HCT116 (cell line): Measurements from ENCODE around the gene HAT1. TPM values are rescaled to one million over a fixed set of nuclear protein-coding genes. Genes with fewer than 3 reads are reported as not detected.

Source experiments
- ATAC-seq: fragments of 200-7000 bp; cut with Tn5 transposase; 2 replicates; pipeline ENCODE4 v1.9.1; 2020; ENCODE audit warnings: mild to moderate bottlenecking, moderate library complexity
- BruUV-seq: library from RNA; stranded (reverse); fragments of 400-500 nt; replicated peaks from 2 replicates; lab custom pipeline; 2021; lab: Mats Ljungman, UMichigan
- CTCF ChIA-PET: fragments of 300-600 bp; sonication (Branson Sonifier 250); formaldehyde crosslinking; loops from one replicate; lab custom pipeline; 2021; ENCODE audit warnings: antibody characterized with exemption; lab: Charles Lee
- POLR2A ChIA-PET: fragments of 300-600, 350-600 bp; sonication (Branson Sonifier 250); formaldehyde crosslinking; loops from one replicate; lab custom pipeline; 2021; ENCODE audit warnings: antibody characterized with exemption; lab: Charles Lee
- RAD21 ChIA-PET, 2 experiments: fragments of 300-600 bp; sonication (Branson Sonifier 250); formaldehyde crosslinking; loops; one replicate each; lab custom pipeline; 2023; ENCODE audit warnings: low total read pairs in 2 of 2; ENCODE audit not compliant: uncharacterized antibody in 2 of 2, unreplicated experiment in 2 of 2, low non-redundant PET in 1 of 2; lab: Charles Lee
- DNase-seq: peaks from one replicate; pipeline ENCODE4 v3.0.0-alpha.2; 2010; ENCODE audit warnings: low read depth, low spot score
- H2AFZ ChIP-seq: fragments of 200-600 bp; shearing (Covaris generic), sonication (generic); 2 replicates; pipeline ENCODE4 v1.6.1; 2017; ENCODE audit warnings: low read depth, mixed run types, mixed read lengths, antibody characterized with exemption, low read length; ENCODE audit not compliant: poor library complexity, severe bottlenecking
- H3K27ac ChIP-seq: 2 replicates; pipeline ENCODE4 v1.5.1; 2012; ENCODE audit warnings: low read depth, low read length
- H3K27me3 ChIP-seq: fragments of 200-600 bp; sonication (generic); 2 replicates; pipeline ENCODE4 v1.6.1; 2016; ENCODE audit warnings: mixed run types, low read length, mixed read lengths; ENCODE audit not compliant: insufficient read depth
- H3K36me3 ChIP-seq, 2 experiments: fragments of 200-500 bp in 1 of 2; fragments of 200-600 bp in 1 of 2; sonication (Bioruptor generic) in 1 of 2; sonication (generic) in 1 of 2; 2 replicates each; pipeline versions ENCODE4 v1.5.1 to v1.6.1; 2014 to 2016; ENCODE audit warnings: low read length in 2 of 2, inconsistent platforms in 1 of 2, mixed read lengths in 1 of 2, mixed run types in 1 of 2; ENCODE audit not compliant: insufficient read depth in 2 of 2, control insufficient read depth in 1 of 2
- H3K4me1 ChIP-seq, 2 experiments: fragments of 200-600 bp in 1 of 2; sonication (generic) in 1 of 2; 2 replicates each; pipeline versions ENCODE4 v1.5.1 to v1.6.1; 2012 to 2017; ENCODE audit warnings: low read length in 2 of 2, inconsistent platforms in 1 of 2, mild to moderate bottlenecking in 1 of 2, mixed read lengths in 1 of 2, mixed run types in 1 of 2, moderate library complexity in 1 of 2; ENCODE audit not compliant: insufficient read depth in 2 of 2, control insufficient read depth in 1 of 2
- H3K4me2 ChIP-seq: fragments of 200-600 bp; sonication (generic); 2 replicates; pipeline ENCODE4 v1.6.1; 2017; ENCODE audit warnings: mixed run types, low read length, mixed read lengths
- H3K4me3 ChIP-seq, 2 experiments: fragments of 200-600 bp in 1 of 2; sonication (generic) in 1 of 2; replicated peaks in 1 of 2; 2 replicates each; pipeline ENCODE4 v1.5.1; 2011 to 2016; ENCODE audit warnings: low read length in 2 of 2, control low read depth in 1 of 2, low read depth in 1 of 2, mild to moderate bottlenecking in 1 of 2, mixed read lengths in 1 of 2, mixed run types in 1 of 2
- H3K79me2 ChIP-seq: fragments of 200-600 bp; sonication (generic); 2 replicates; pipeline ENCODE4 v1.6.1; 2017; ENCODE audit warnings: mild to moderate bottlenecking, mixed run types, low read length, moderate library complexity, mixed read lengths; ENCODE audit not compliant: insufficient read depth
- H3K9ac ChIP-seq: fragments of 200-600 bp; sonication (generic); 2 replicates; pipeline ENCODE4 v1.6.1; 2016; ENCODE audit warnings: low read length, mixed read lengths
- H3K9me2 ChIP-seq: fragments of 200-600 bp; sonication (generic), shearing (Covaris generic); 2 replicates; pipeline ENCODE4 v1.6.1; 2017; ENCODE audit warnings: mixed run types, mild to moderate bottlenecking, moderate library complexity; ENCODE audit not compliant: insufficient read depth
- H3K9me3 ChIP-seq, 2 experiments: fragments of 200-500 bp in 1 of 2; fragments of 200-600 bp in 1 of 2; sonication (Bioruptor generic) in 1 of 2; sonication (generic) in 1 of 2; 2 replicates each; pipeline ENCODE4 v1.6.1; 2014 to 2017; ENCODE audit warnings: low read length in 2 of 2, mixed read lengths in 2 of 2, inconsistent platforms in 1 of 2, low read depth in 1 of 2, mild to moderate bottlenecking in 1 of 2, mixed run types in 1 of 2, moderate library complexity in 1 of 2; ENCODE audit not compliant: control insufficient read depth in 1 of 2, insufficient read depth in 1 of 2
- H4K20me1 ChIP-seq: fragments of 200-600 bp; sonication (generic), shearing (Covaris generic); 2 replicates; pipeline ENCODE4 v1.6.1; 2017; ENCODE audit warnings: mixed run types, mild to moderate bottlenecking, moderate library complexity; ENCODE audit not compliant: insufficient read depth
- CBX3 ChIP-seq: IDR thresholded peaks from 2 replicates; pipeline ENCODE4 v1.6.1; 2012; ENCODE audit warnings: low read depth
- CEBPB ChIP-seq: IDR thresholded peaks from 2 replicates; pipeline ENCODE4 v1.6.1; 2012; ENCODE audit warnings: low read depth
- EGR1 ChIP-seq: IDR thresholded peaks from 2 replicates; pipeline ENCODE4 v1.6.1; 2012; ENCODE audit warnings: low read depth
- EZH2phosphoT487 ChIP-seq: fragments of 200-600 bp; IDR thresholded peaks from 2 replicates; pipeline ENCODE4 v1.6.1; 2018; ENCODE audit warnings: antibody characterized with exemption, borderline replicate concordance
- FOSL1 ChIP-seq: IDR thresholded peaks from 2 replicates; pipeline ENCODE4 v1.6.1; 2012; ENCODE audit warnings: low read depth
- JUND ChIP-seq: IDR thresholded peaks from 2 replicates; pipeline ENCODE4 v1.6.1; 2012
- POLR2A ChIP-seq: IDR thresholded peaks from 2 replicates; pipeline ENCODE4 v1.7.0; 2011; ENCODE audit warnings: borderline replicate concordance; ENCODE audit not compliant: insufficient read depth, insufficient read length; ENCODE audit errors: extremely low read depth
- POLR2AphosphoS5 ChIP-seq: IDR thresholded peaks from 2 replicates; pipeline ENCODE4 v1.6.1; 2011; ENCODE audit warnings: mild to moderate bottlenecking, low read depth, low read length, moderate library complexity
- SIN3A ChIP-seq: IDR thresholded peaks from 2 replicates; pipeline ENCODE4 v1.6.1; 2012; ENCODE audit warnings: low read depth
- SP1 ChIP-seq: IDR thresholded peaks from 2 replicates; pipeline ENCODE4 v1.6.1; 2012; ENCODE audit warnings: low read depth
- SRF ChIP-seq: IDR thresholded peaks from 2 replicates; pipeline ENCODE4 v1.6.1; 2012; ENCODE audit warnings: low read depth
- TCF7L2 ChIP-seq: IDR thresholded peaks from 2 replicates; pipeline ENCODE4 v1.7.0; 2011; ENCODE audit warnings: borderline replicate concordance, inconsistent platforms; ENCODE audit not compliant: insufficient read depth, insufficient read length; ENCODE audit errors: extremely low read depth
- YY1 ChIP-seq: IDR thresholded peaks from 2 replicates; pipeline ENCODE4 v1.6.1; 2011; ENCODE audit warnings: low read length, low read depth, moderate library complexity, mild to moderate bottlenecking; ENCODE audit not compliant: insufficient replicate concordance; ENCODE audit errors: extremely low read depth
- ZFX ChIP-seq: fragments of 450-650 bp; IDR thresholded peaks from 2 replicates; pipeline ENCODE4 v1.6.1; 2017
- ZNF274 ChIP-seq: fragments of 200-500 bp; sonication (Bioruptor generic); IDR thresholded peaks from 2 replicates; pipeline ENCODE4 v1.6.1; 2014; ENCODE audit warnings: mild to moderate bottlenecking, low read depth, low read length, inconsistent platforms
- intact Hi-C: fragments of 100-400 bp; cut with micrococcal nuclease; formaldehyde crosslinking; loops from 2 replicates; pipeline ENCODE4 v1.10.0; 2022
- total RNA-seq: library from RNA; stranded (reverse); gene quantifications from one replicate; pipeline ENCODE4 v1.2.1, GENCODE V29; 2021; ENCODE audit not compliant: unreplicated experiment
- TF ChIP-seq, protein P1 (sequence below): IDR thresholded peaks from 2 replicates; pipeline ENCODE4 v1.6.1; 2012; ENCODE audit warnings: low read depth
- TF ChIP-seq, protein P2 (sequence below), 3 experiments: fragments of 200-600 bp in 1 of 3; sonication (generic) in 1 of 3; IDR thresholded peaks in 2 of 3; conservative IDR thresholded peaks in 1 of 3; 2 replicates each; pipeline ENCODE4 v1.5.1; 2012 to 2017; ENCODE audit warnings: low read depth in 2 of 3, low read length in 2 of 3, antibody characterized with exemption in 1 of 3, borderline replicate concordance in 1 of 3, control low read depth in 1 of 3, mild to moderate bottlenecking in 1 of 3, mixed read lengths in 1 of 3, mixed run types in 1 of 3, moderate library complexity in 1 of 3; ENCODE audit not compliant: insufficient read depth in 1 of 3
- TF ChIP-seq, protein P3 (sequence below): IDR thresholded peaks from 2 replicates; pipeline ENCODE4 v1.6.1; 2012
- TF ChIP-seq, protein P4 (sequence below): IDR thresholded peaks from 2 replicates; pipeline ENCODE4 v1.6.1; 2012

HAT1 gene
- total RNA-seq, 1 experiment from 2014 or later = 72.6 TPM

DNA sequence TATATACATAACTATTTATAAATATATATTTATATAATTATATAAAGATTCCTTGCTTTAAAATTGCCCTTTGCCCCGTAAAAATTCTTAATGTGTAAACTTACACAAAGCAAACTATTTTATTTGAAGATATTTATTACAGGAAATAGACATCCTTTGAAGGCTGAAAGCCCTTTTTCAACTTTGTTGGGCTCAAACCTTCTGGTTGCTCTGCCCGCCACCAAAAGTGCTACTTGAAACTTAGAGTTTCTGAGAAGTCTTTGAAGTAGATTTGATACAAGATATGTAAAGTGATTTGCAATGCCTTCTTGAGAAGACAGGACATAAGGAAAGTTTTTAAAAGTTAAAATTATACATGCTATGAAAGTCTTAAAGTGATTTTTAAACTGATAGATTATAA lies 40.9 kb downstream of the HAT1 start:
- Histone ChIP-seq H3K4me3 (no peak overlapping the region), H3K4me2 (no peak overlapping the region), H3K9me2 (no peaks in the 10 kb centered on the region), H2AFZ (no peak overlapping the region), H3K79me2 (peaks cover 22% of the 10 kb centered on the region), H3K9me3 (no peaks in the 10 kb centered on the region), H3K9ac (no peak overlapping the region), H3K27me3 (no peaks in the 10 kb centered on the region), H3K27ac (no peak overlapping the region), H3K36me3 (peaks cover 4 to 10% of the 10 kb centered on the region in 2 experiments; a peak in 2 of 4 replicates), H3K4me1 (no peaks in the 10 kb centered on the region), H4K20me1 (peaks cover 4% of the 10 kb centered on the region; the same call in 1 of the 2 replicates)
- TF ChIP-seq EZH2phosphoT487 (no peak), CEBPB (no peak), ZFX (no peak), SP1 (no peak), TCF7L2 (no peak), SRF (no peak), JUND (no peak), POLR2A (no peak), POLR2AphosphoS5 (no peak), EGR1 (no peak), FOSL1 (no peak), YY1 (no peak), SIN3A (no peak), ZNF274 (no peak), CBX3 (no peak)
- TF ChIP-seq, protein P1, sequence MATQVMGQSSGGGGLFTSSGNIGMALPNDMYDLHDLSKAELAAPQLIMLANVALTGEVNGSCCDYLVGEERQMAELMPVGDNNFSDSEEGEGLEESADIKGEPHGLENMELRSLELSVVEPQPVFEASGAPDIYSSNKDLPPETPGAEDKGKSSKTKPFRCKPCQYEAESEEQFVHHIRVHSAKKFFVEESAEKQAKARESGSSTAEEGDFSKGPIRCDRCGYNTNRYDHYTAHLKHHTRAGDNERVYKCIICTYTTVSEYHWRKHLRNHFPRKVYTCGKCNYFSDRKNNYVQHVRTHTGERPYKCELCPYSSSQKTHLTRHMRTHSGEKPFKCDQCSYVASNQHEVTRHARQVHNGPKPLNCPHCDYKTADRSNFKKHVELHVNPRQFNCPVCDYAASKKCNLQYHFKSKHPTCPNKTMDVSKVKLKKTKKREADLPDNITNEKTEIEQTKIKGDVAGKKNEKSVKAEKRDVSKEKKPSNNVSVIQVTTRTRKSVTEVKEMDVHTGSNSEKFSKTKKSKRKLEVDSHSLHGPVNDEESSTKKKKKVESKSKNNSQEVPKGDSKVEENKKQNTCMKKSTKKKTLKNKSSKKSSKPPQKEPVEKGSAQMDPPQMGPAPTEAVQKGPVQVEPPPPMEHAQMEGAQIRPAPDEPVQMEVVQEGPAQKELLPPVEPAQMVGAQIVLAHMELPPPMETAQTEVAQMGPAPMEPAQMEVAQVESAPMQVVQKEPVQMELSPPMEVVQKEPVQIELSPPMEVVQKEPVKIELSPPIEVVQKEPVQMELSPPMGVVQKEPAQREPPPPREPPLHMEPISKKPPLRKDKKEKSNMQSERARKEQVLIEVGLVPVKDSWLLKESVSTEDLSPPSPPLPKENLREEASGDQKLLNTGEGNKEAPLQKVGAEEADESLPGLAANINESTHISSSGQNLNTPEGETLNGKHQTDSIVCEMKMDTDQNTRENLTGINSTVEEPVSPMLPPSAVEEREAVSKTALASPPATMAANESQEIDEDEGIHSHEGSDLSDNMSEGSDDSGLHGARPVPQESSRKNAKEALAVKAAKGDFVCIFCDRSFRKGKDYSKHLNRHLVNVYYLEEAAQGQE = no peak
- TF ChIP-seq, protein P2, sequence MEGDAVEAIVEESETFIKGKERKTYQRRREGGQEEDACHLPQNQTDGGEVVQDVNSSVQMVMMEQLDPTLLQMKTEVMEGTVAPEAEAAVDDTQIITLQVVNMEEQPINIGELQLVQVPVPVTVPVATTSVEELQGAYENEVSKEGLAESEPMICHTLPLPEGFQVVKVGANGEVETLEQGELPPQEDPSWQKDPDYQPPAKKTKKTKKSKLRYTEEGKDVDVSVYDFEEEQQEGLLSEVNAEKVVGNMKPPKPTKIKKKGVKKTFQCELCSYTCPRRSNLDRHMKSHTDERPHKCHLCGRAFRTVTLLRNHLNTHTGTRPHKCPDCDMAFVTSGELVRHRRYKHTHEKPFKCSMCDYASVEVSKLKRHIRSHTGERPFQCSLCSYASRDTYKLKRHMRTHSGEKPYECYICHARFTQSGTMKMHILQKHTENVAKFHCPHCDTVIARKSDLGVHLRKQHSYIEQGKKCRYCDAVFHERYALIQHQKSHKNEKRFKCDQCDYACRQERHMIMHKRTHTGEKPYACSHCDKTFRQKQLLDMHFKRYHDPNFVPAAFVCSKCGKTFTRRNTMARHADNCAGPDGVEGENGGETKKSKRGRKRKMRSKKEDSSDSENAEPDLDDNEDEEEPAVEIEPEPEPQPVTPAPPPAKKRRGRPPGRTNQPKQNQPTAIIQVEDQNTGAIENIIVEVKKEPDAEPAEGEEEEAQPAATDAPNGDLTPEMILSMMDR (IDR thresholded peaks at IDR 0.05 in 2 of 3, conservative IDR thresholded peaks at IDR 0.05 in 1 of 3; ENCODE audit: borderline replicate concordance in 1 of 3, insufficient read depth in 1 of 3, low read depth in 2 of 3, low read length in 2 of 3) = no peak
- TF ChIP-seq, protein P3, sequence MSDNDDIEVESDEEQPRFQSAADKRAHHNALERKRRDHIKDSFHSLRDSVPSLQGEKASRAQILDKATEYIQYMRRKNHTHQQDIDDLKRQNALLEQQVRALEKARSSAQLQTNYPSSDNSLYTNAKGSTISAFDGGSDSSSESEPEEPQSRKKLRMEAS = no peak
- TF ChIP-seq, protein P4, sequence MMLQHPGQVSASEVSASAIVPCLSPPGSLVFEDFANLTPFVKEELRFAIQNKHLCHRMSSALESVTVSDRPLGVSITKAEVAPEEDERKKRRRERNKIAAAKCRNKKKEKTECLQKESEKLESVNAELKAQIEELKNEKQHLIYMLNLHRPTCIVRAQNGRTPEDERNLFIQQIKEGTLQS = no peak
- POLR2A ChIA-PET = no interaction called here
- BruUV-seq = no TSS peak
- RAD21 ChIA-PET = no interaction called here
- ATAC-seq (no peak), DNase-seq (no peak)
- intact Hi-C loops = no loop called here
- CTCF ChIA-PET = no interaction called here
